ENCODE results near the gene PDLIM5. TPM values are rescaled to one million over a fixed set of nuclear protein-coding genes. Genes with fewer than 3 reads are reported as not detected.

PDLIM5 gene
- total RNA-seq, 1 donor from 2014 or later = 723 TPM

DNA sequence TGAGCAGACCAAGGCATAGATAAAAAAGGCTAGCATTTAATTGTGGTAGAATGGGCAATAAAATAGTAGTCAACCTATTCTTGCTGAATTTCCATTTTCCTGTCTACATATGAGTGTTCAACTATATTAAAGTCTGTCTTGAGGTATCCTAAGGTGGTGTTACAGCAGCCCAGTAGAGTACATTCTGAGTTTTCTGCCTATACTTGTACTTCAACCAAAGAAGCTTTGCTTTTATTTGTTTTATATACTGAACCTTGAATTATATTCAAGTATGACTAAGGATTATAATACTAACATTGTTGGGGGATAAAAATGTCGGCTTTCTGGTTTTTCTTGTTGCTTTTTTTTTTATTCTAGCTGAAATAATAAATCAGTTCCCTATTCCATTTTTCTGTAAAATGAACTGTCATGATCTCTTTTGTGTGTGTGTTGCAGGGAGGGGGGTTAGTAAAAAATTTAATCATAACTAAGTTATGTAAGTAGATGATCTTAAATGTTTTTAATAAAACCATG is 106.7 kb downstream of the PDLIM5 start:
- no peak for DNase-seq (ENCODE audit: low spot score)

- no peak for DNase-seq (ENCODE audit: low spot score)
These were observed 107.6 kb downstream of the PDLIM5 start for GRCh38 chr4:94559351-94559806.

GRCh38 chr4:94561249-94562024 is 109.7 kb downstream of the PDLIM5 start:
- DNase-seq (ENCODE audit: low spot score) = peak; percentile 37

- no peak for DNase-seq (ENCODE audit: low spot score)
These were observed 110.5 kb downstream of the PDLIM5 start for GRCh38 chr4:94562285-94562684.

DNA sequence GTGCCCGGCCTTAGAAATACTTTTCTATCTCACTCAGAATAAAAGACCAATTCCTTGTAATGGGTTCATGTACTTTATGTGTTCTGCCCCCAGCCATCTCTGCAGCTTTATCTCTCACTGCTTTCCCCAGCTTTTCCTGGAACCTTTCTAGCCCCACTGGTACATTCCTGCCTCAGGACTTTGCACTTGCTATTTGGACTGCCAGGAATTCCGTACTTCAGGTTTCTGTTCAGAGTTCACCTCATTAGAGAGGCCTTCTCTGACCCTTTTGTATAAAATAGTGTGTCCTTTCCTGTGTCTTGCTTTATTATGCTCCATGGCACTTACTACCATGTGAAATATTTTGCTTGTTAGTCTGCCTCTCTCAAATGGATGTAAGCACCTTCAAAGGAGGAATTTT is 112.5 kb downstream of the PDLIM5 start:
- no peak for DNase-seq (ENCODE audit: low spot score)

GRCh38 chr4:94566420-94566819 is 114.7 kb downstream of the PDLIM5 start:
- no peak for DNase-seq (ENCODE audit: low spot score)

GRCh38 chr4:94567811-94568210 is 116.1 kb downstream of the PDLIM5 start:
- no peak for DNase-seq (ENCODE audit: low spot score)

DNA sequence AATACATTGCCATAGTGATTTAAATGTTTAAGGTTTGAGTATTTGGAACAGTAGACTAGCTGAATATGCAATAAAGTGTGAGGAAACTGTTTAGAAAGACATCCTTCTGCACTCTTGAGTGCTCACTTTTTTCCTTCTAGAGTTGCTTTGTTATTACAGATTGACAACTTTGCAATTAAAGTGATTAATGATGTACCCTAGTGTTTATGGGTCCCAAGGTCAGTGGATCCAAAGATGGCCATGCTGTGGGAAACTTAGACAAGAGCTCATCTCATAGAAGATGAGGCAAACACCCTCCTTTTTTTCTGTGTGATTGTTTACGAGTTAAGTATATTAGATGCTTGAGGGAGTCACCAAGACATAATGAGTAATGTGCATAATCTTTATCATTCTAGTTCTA is 118.8 kb downstream of the PDLIM5 start:
- no peak for DNase-seq (ENCODE audit: low spot score)

GRCh38 chr4:94571298-94571697 is 119.6 kb downstream of the PDLIM5 start:
- DNase-seq (ENCODE audit: low spot score) = no peak

DNA sequence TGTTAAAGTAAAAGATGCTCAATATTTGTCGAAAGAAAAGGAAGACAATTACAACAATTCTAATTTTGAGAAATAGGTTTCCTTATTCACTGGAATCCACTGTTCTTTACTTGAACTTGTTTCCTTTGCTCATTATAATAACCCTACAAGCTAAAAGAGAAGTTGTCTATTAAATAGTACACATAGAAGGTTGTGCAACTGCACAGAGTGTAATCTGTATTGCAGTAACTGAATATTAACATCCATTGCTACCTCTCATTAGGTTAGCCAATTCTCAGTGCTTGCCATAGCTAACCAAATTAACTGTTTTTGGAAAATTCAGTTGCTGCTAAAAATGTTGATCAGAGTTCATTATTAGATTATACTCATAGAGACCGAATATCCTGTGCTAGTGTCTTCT is 120.0 kb downstream of the PDLIM5 start:
- no peak for DNase-seq (ENCODE audit: low spot score)

DNA sequence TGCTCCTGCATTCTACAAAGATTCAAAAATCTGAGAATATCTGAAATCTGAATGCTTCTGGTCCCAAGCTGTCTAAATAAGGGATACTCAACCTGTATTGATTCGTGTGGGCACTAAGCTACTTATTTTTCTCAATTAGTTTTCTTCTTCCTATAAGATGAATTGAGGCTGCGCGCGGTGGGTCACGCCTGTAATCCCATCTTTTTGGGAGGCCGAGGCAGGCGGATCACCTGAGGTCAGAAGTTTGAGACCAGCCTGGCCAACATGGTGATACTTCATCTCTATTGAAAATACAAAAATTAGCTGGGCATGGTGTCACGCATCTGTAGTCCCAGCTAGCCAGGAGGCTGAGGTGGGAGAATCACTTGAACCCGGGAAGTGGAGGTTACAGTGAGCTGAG is 122.3 kb downstream of the PDLIM5 start:
- DNase-seq (ENCODE audit: low spot score) = no peak

DNA sequence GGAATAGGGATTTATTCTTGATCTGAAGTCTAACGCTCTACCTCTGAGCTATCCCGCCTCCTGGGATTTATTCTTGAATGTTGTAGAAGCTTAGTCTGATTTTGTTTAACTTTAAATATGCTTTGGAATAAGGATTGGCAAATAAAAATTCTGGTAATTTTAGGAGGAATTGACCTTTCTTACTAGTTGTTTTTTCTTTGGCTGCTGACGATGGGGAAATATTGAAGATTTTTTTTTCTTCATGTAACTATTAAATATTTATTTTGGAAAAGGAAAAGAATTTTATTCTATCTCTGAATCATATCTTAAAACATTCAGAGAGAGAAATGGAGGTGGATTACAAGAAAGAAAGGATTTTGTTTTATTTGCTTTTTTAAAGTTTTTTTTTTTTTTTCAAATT is 122.9 kb downstream of the PDLIM5 start:
- no peak for DNase-seq (ENCODE audit: low spot score)

- no peak for DNase-seq (ENCODE audit: low spot score)
These were observed 123.9 kb downstream of the PDLIM5 start for GRCh38 chr4:94575652-94576051.

- peak; percentile 8 for DNase-seq (ENCODE audit: low spot score)
These were observed 124.5 kb downstream of the PDLIM5 start for GRCh38 chr4:94576210-94576609.

DNA sequence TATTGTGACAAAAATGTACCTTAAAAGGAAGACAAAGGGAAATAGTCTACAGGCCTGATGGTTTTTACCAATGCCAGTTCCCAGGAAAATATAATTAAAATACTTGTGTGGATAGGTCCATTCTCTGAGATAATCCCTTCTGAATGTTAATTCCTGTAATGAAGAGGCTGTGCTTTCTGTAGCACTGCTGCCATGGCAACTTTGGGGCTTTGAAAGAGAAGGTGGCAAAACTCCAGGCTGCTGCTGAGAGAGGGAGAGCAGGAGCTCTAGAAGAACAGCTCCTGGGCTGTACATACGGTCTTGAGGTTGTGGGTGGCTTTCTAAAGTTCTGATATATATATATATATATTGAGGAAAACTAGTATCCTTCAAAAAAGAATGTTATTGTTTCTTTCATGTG is 125.4 kb downstream of the PDLIM5 start:
- peak; percentile 57 for DNase-seq (ENCODE audit: low spot score)

- no peak for DNase-seq (ENCODE audit: low spot score)
These were observed 126.5 kb downstream of the PDLIM5 start for GRCh38 chr4:94578195-94578594.

DNA sequence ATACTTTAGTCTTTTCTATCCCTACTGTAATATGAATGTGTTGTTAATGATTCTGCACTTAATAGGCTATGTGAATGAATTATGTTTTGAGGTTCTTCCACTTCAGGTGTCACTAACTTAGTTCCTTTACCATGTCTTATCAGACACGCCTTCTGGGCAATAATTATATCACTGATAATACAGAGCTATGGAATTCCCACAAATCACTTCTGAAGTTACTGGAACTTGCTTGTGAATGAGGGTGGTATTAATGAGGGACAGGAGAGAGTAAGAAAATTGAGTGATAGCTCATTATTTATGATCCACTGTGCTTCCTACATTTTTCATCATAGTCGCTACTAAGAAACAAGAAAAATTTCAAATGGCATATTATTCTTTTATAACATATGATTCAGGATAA is 130.0 kb downstream of the PDLIM5 start:
- DNase-seq (ENCODE audit: low spot score) = no peak

DNA sequence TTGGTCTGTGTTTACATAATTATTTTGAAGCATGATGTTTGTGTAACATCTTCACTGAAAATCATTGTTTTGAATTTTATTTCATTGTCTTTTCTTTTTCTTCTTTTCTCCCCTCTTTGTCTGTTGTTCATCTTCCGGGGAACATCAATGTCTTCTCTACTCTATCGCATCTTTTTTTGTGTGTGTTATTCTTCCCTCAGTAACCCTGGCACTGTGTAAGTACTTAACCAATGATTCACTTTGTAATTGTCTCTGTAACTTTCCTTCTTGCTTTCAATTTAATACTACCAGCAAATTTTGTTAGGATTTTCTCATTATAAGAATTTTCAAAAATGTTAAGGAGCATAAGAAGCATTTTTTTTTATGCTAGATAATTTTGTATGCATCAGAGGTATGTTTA is 130.8 kb downstream of the PDLIM5 start:
- DNase-seq (ENCODE audit: low spot score) = no peak

GRCh38 chr4:94583914-94584641 is 132.3 kb downstream of the PDLIM5 start:
- no peak for DNase-seq (ENCODE audit: low spot score)

- DNase-seq (ENCODE audit: low spot score) = peak; percentile 75
These were observed 137.4 kb downstream of the PDLIM5 start for GRCh38 chr4:94588896-94589693.

GRCh38 chr4:94590493-94590892 is 138.8 kb downstream of the PDLIM5 start:
- DNase-seq (ENCODE audit: low spot score) = peak; percentile 68

DNA sequence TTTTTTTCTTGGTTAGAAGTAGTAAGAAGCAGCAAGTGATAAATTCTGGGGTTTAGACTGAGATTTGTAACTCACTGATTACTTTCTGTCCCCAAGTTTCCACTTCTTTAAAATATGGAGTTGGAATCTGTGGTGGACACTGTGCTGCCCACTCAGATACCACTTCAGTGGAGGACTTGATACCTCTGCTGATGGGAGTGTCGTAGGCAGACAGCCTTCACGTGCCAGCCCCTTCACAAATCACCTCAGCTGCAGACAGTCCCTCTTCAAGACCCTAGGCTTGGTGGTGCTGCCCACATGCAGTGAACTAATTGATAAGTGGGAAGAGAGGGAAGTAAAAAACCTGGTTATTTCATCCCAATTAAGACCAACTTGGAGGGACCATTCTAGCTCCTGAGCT is 139.5 kb downstream of the PDLIM5 start:
- no peak for DNase-seq (ENCODE audit: low spot score)

Data from umbilical cord (tissue), 2 donors.